Measurements from ENCODE around the gene RAE1. TPM values are rescaled to one million over a fixed set of nuclear protein-coding genes. Genes with fewer than 3 reads are reported as not detected.

RAE1 gene
- 75.8 TPM for polyA plus RNA-seq (2012; ENCODE audit: insufficient read depth, insufficient read length, low read depth)

- TF ChIP-seq CTCF (IDR thresholded peaks at IDR 0.05; ENCODE audit: low read depth, low read length): no peak
- DNase-seq: peak; percentile 91
- Histone ChIP-seq H3K4me1 (no peaks in the 10 kb centered on the region), H3K27me3 (no peaks in the 10 kb centered on the region), H3K4me3 (ENCODE audit: low read depth, low read length) (peak within 1 kb of the TSS; percentile 98), H3K36me3 (no peaks in the 10 kb centered on the region; the same call in none of the 2 replicates), H3K9me3 (no peaks in the 10 kb centered on the region)
Observed at GRCh38 chr20:57351042-57351783, at the start of gene RAE1. RAE1 (plus strand) TSS chr20:57351255; CDS start chr20:57354039, 2,784 bp downstream.

GRCh38 chr20:57306747-57307146 is 44.3 kb upstream of the RAE1 start:
- Histone ChIP-seq H3K27me3 (peaks cover 8% of the 10 kb centered on the region; the same call in 1 of the 2 replicates), H3K36me3 (no peaks in the 10 kb centered on the region), H3K9me3 (no peaks in the 10 kb centered on the region), H3K4me1 (no peaks in the 10 kb centered on the region), H3K4me3 (ENCODE audit: low read depth, low read length) (no peak overlapping the region)
- no peak for DNase-seq
- no peak for TF ChIP-seq CTCF (IDR thresholded peaks at IDR 0.05; ENCODE audit: low read depth, low read length)

GRCh38 chr20:57308451-57309271 is 42.4 kb upstream of the RAE1 start:
- no peak for DNase-seq
- no peaks in the 10 kb centered on the region for H3K9me3 ChIP-seq
- peaks cover 13% of the 10 kb centered on the region for H3K27me3 ChIP-seq
- no peak for TF ChIP-seq CTCF (IDR thresholded peaks at IDR 0.05; ENCODE audit: low read depth, low read length)
- H3K4me1 ChIP-seq: no peaks in the 10 kb centered on the region
- H3K36me3 ChIP-seq: no peaks in the 10 kb centered on the region
- no peak overlapping the region for H3K4me3 ChIP-seq (ENCODE audit: low read depth, low read length)

- no peak overlapping the region for H3K4me3 ChIP-seq (ENCODE audit: low read depth, low read length)
- no peak for DNase-seq
- peaks cover 14% of the 10 kb centered on the region for H3K27me3 ChIP-seq
- H3K4me1 ChIP-seq: no peaks in the 10 kb centered on the region
- no peak for TF ChIP-seq CTCF (IDR thresholded peaks at IDR 0.05; ENCODE audit: low read depth, low read length)
- H3K36me3 ChIP-seq: no peaks in the 10 kb centered on the region
- no peaks in the 10 kb centered on the region for H3K9me3 ChIP-seq
Observed at GRCh38 chr20:57309544-57310115, 41.4 kb upstream of the RAE1 start.

GRCh38 chr20:57310821-57311514 is 40.1 kb upstream of the RAE1 start:
- H3K36me3 ChIP-seq: no peaks in the 10 kb centered on the region
- H3K4me3 ChIP-seq (ENCODE audit: low read depth, low read length): no peak overlapping the region
- TF ChIP-seq CTCF (IDR thresholded peaks at IDR 0.05; ENCODE audit: low read depth, low read length): no peak
- H3K4me1 ChIP-seq: no peaks in the 10 kb centered on the region
- H3K9me3 ChIP-seq: no peaks in the 10 kb centered on the region
- peaks cover 12% of the 10 kb centered on the region for H3K27me3 ChIP-seq
- DNase-seq: no peak

All from BE2C (cell line).